ENCODE results near the gene TEPSIN.

Gene TEPSIN

GRCh38 chr17:81204578-81204977 is 34.3 kb downstream of the TEPSIN start:
- no peak overlapping the region for H3K4me2 ChIP-seq (ENCODE audit: low read depth, low read length)
- DNase-seq, result no peak
- H3K9me2 ChIP-seq (replicated peaks; ENCODE audit: insufficient read depth, low read length), result no peaks in the 10 kb centered on the region
- no peak overlapping the region for H3K4me3 ChIP-seq (ENCODE audit: low read length)
- no peaks in the 10 kb centered on the region for H3K36me3 ChIP-seq (replicated peaks; ENCODE audit: insufficient read depth, low read length)
- H3K4me1 ChIP-seq (ENCODE audit: low read length), result no peaks in the 10 kb centered on the region
- no peaks in the 10 kb centered on the region for H4K20me1 ChIP-seq (ENCODE audit: insufficient read depth, low read length)
- H2AFZ ChIP-seq (ENCODE audit: low read length), result no peak overlapping the region
- H3K9me3 ChIP-seq (replicated peaks; ENCODE audit: insufficient read depth, low read length), result no peaks in the 10 kb centered on the region
- no peaks in the 10 kb centered on the region for H3F3A ChIP-seq (ENCODE audit: insufficient read depth, low read length)
- no peak for TF ChIP-seq EZH2phosphoT487 (IDR thresholded peaks at IDR 0.05; ENCODE audit: low read length)
- no peak for TF ChIP-seq CTCF (IDR thresholded peaks at IDR 0.05; ENCODE audit: low read length)
- TF ChIP-seq EZH2 (optimal IDR thresholded peaks at IDR 0.05; ENCODE audit: low read depth, low read length), result no peak
- H3K79me2 ChIP-seq (ENCODE audit: low read length), result no peaks in the 10 kb centered on the region
- no peak overlapping the region for H3K9ac ChIP-seq (ENCODE audit: low read length)
- H3K27ac ChIP-seq (ENCODE audit: low read length), result no peak overlapping the region
- H3K27me3 ChIP-seq (replicated peaks; ENCODE audit: insufficient read depth, low read length), result no peaks in the 10 kb centered on the region

- no peak for DNase-seq
- Histone ChIP-seq H3K79me2 (ENCODE audit: low read length) (no peaks in the 10 kb centered on the region), H3K4me1 (ENCODE audit: low read length) (no peaks in the 10 kb centered on the region), H3K9me3 (replicated peaks; ENCODE audit: insufficient read depth, low read length) (no peaks in the 10 kb centered on the region), H3F3A (ENCODE audit: insufficient read depth, low read length) (no peaks in the 10 kb centered on the region), H3K27ac (ENCODE audit: low read length) (no peak overlapping the region), H2AFZ (ENCODE audit: low read length) (no peak overlapping the region), H3K36me3 (replicated peaks; ENCODE audit: insufficient read depth, low read length) (no peaks in the 10 kb centered on the region), H3K9ac (ENCODE audit: low read length) (no peak overlapping the region), H3K27me3 (replicated peaks; ENCODE audit: insufficient read depth, low read length) (no peaks in the 10 kb centered on the region), H4K20me1 (ENCODE audit: insufficient read depth, low read length) (no peaks in the 10 kb centered on the region), H3K4me3 (ENCODE audit: low read length) (no peak overlapping the region), H3K9me2 (replicated peaks; ENCODE audit: insufficient read depth, low read length) (no peaks in the 10 kb centered on the region), H3K4me2 (ENCODE audit: low read depth, low read length) (no peak overlapping the region)
- no peak for TF ChIP-seq CTCF (IDR thresholded peaks at IDR 0.05; ENCODE audit: low read length)
- no peak for TF ChIP-seq EZH2 (optimal IDR thresholded peaks at IDR 0.05; ENCODE audit: low read depth, low read length)
- no peak for TF ChIP-seq EZH2phosphoT487 (IDR thresholded peaks at IDR 0.05; ENCODE audit: low read length)
These were observed 35.7 kb downstream of the TEPSIN start for GRCh38 chr17:81203136-81203535.

GRCh38 chr17:81202318-81202717 is 36.5 kb downstream of the TEPSIN start:
- no peak overlapping the region for H3K4me3 ChIP-seq (ENCODE audit: low read length)
- no peaks in the 10 kb centered on the region for H3K4me1 ChIP-seq (ENCODE audit: low read length)
- TF ChIP-seq CTCF (IDR thresholded peaks at IDR 0.05; ENCODE audit: low read length) (no peak), EZH2phosphoT487 (IDR thresholded peaks at IDR 0.05; ENCODE audit: low read length) (no peak), EZH2 (optimal IDR thresholded peaks at IDR 0.05; ENCODE audit: low read depth, low read length) (no peak)
- no peak overlapping the region for H3K9ac ChIP-seq (ENCODE audit: low read length)
- H3K36me3 ChIP-seq (replicated peaks; ENCODE audit: insufficient read depth, low read length), result no peaks in the 10 kb centered on the region
- H3K4me2 ChIP-seq (ENCODE audit: low read depth, low read length), result no peak overlapping the region
- H3K9me3 ChIP-seq (replicated peaks; ENCODE audit: insufficient read depth, low read length), result no peaks in the 10 kb centered on the region
- H3K79me2 ChIP-seq (ENCODE audit: low read length), result no peaks in the 10 kb centered on the region
- no peaks in the 10 kb centered on the region for H3F3A ChIP-seq (ENCODE audit: insufficient read depth, low read length)
- no peak for DNase-seq
- no peaks in the 10 kb centered on the region for H3K9me2 ChIP-seq (replicated peaks; ENCODE audit: insufficient read depth, low read length)
- no peak overlapping the region for H3K27ac ChIP-seq (ENCODE audit: low read length)
- no peak overlapping the region for H2AFZ ChIP-seq (ENCODE audit: low read length)
- no peaks in the 10 kb centered on the region for H3K27me3 ChIP-seq (replicated peaks; ENCODE audit: insufficient read depth, low read length)
- no peaks in the 10 kb centered on the region for H4K20me1 ChIP-seq (ENCODE audit: insufficient read depth, low read length)
